Hematopoietic multipotent progenitor cell treated with erythropoietin and hydrocortisone succinate and interleukin-3 and kit ligand, for 17 days (in vitro differentiated cells): ENCODE measurements around the gene PROKR1.

ENCODE experiments used
- DNase-seq: peaks from one replicate; pipeline ENCODE4 v3.0.0-alpha.2; 2015; ENCODE audit warnings: low spot score

The PROKR1 gene

DNA sequence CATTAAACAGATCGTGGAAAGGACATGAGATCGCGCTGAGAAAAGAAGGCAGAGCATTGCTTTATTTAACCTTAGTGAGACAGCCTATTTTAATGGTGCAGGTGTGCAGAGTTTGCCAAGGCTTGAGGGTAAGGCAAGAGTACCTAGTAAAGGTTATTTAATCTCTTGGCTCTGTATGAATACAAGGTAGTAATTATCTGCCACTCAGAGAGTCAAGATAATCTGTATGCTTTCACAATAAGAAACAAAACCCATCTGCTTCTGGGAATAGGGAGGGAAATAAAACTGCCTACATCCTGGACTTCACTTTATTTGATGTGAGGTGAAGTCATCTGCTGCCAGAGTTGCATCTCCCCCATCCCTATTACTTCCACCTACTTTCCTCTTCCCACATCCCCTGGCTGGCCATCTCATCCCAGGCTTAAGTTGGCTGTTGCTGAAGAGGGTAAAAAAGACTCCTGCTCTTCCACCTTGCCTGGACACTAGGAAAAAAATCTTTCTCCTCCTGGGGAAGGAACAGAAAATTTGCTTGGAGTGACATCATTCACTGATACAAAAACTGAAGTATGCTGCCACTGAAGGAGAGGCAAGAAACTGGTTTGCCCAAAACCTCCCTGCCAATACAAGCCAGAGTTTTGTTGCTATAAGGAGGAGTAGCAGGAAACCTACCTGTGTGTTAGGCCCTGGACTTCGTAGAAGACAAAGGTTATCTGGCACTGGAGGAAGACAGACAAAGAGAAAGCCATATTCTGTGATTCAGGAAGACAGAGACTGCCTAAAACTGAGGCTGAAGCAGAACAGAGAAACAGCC, 55.4 kb downstream of the PROKR1 start:
- DNase-seq = no peak

DNA sequence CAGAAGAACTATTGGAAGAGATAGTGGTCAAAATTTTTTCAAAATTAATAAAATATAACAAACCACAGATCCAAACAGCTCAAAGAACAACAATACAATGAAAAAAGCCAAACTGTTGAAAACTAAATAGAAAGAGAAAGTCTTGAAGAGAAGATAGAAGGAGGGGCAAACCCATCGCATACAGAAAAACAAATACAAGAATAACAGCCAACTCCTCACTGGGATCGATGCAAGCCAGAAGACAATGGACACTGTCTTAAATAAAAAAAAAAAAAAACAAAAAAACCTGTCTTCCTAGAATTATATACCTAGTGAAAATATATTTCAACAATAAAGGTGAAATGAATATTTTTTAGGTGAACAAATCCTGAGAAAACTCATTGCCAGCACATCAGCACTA, 57.2 kb downstream of the PROKR1 start:
- no peak for DNase-seq

GRCh38 chr2:68706637-68707036, 63.3 kb downstream of the PROKR1 start:
- no peak for DNase-seq
